GM23248 (cell line): Measurements from ENCODE around the gene TLE4.

Source experiments
- EZH2 ChIP-seq: fragments of 200-600 bp; sonication (generic); IDR thresholded peaks from 2 replicates; pipeline ENCODE4 v1.6.1; 2018; ENCODE audit warnings: antibody characterized with exemption, mild to moderate bottlenecking; ENCODE audit not compliant: insufficient read depth, poor library complexity, severe bottlenecking
- EZH2phosphoT487 ChIP-seq: fragments of 200-600 bp; sonication (generic); IDR thresholded peaks from 2 replicates; pipeline ENCODE4 v1.6.1; 2018; ENCODE audit warnings: antibody characterized with exemption, moderate library complexity, mild to moderate bottlenecking, low read depth; ENCODE audit not compliant: insufficient read depth

- no peak for TF ChIP-seq EZH2
- no peak for TF ChIP-seq EZH2phosphoT487
Measured at GRCh38 chr9:79600466-79600865, 28.7 kb downstream of the TLE4 start.
